ENCODE measurements around the gene LSS.

LSS gene

GRCh38 chr21:46221664-46222435 is 6.7 kb downstream of the LSS start:
- no peak for TF ChIP-seq CTCF (conservative IDR thresholded peaks at IDR 0.05)
- H3K27ac ChIP-seq: peak overlapping the region; percentile 14; the same call in 1 of the 2 replicates

- no peak for TF ChIP-seq CTCF (conservative IDR thresholded peaks at IDR 0.05)
- H3K27ac ChIP-seq: peak overlapping the region; percentile 38; the same call in 1 of the 2 replicates
These were observed 7.7 kb downstream of the LSS start for GRCh38 chr21:46220847-46221246.

GRCh38 chr21:46220275-46220810 is 8.2 kb downstream of the LSS start:
- peak overlapping the region; percentile 38; the same call in 1 of the 2 replicates for H3K27ac ChIP-seq
- TF ChIP-seq CTCF (conservative IDR thresholded peaks at IDR 0.05): no peak

GRCh38 chr21:46219591-46220239 is 8.9 kb downstream of the LSS start:
- H3K27ac ChIP-seq: peak overlapping the region; percentile 38; the same call in 1 of the 2 replicates
- TF ChIP-seq CTCF (conservative IDR thresholded peaks at IDR 0.05): no peak

- no peak for TF ChIP-seq CTCF (conservative IDR thresholded peaks at IDR 0.05)
These were observed 9.5 kb downstream of the LSS start for GRCh38 chr21:46218906-46219590.

GRCh38 chr21:46217511-46218196 is 10.9 kb downstream of the LSS start:
- no peak overlapping the region for H3K27ac ChIP-seq
- no peak for TF ChIP-seq CTCF (conservative IDR thresholded peaks at IDR 0.05)

More at GRCh38 chr21:46218906-46219590, 9.5 kb downstream of the LSS start:
- H3K27ac ChIP-seq: peak overlapping the region; percentile 38
